Urinary bladder (tissue), 4 donors: Measurements from ENCODE around the gene CAMK2B. TPM values are rescaled to one million over a fixed set of nuclear protein-coding genes. Genes with fewer than 3 reads are reported as not detected.

Experiments
- DNase-seq: peaks from one replicate; pipeline ENCODE4 v3.0.0-alpha.2; 2015; ENCODE audit errors: extremely low spot score
- H3K27ac ChIP-seq: one replicate; pipeline ENCODE4 v1.5.1; 2013; ENCODE audit warnings: low read depth, mild to moderate bottlenecking, moderate library complexity
- H3K36me3 ChIP-seq: one replicate; pipeline ENCODE4 v1.6.1; 2013; ENCODE audit warnings: mild to moderate bottlenecking, moderate library complexity; ENCODE audit not compliant: insufficient read depth
- H3K4me1 ChIP-seq: one replicate; pipeline ENCODE4 v1.6.1; 2013; ENCODE audit warnings: mild to moderate bottlenecking, moderate library complexity; ENCODE audit not compliant: insufficient read depth
- H3K4me3 ChIP-seq: one replicate; pipeline ENCODE4 v1.5.1; 2013; ENCODE audit warnings: low read depth, low read length
- WGBS: extraction: QIAGEN DNeasy Blood & Tissue Kit; methylation state at CpG from one replicate; pipeline ENCODE4 v1.1.7; 2013; 5-methylcytosine and 5-hydroxymethylcytosine counted together
- polyA plus RNA-seq: library from polyadenylated mRNA; stranded (reverse); fragments of 200-250 nt; gene quantifications from one replicate; pipeline ENCODE4 v1.2.3, GENCODE V29; 2013
- total RNA-seq: library from RNA; depleted of rRNA; stranded (reverse); fragments of >200 nt; gene quantifications from one replicate; pipeline ENCODE4 v1.2.3, GENCODE V29; 2014
- donor health status: healthy with polysubstance abuse.
- donor health status: healthy.

The CAMK2B gene
- total and polyA plus RNA-seq, 2 donors = 0.32 to 1.5 TPM

GRCh38 chr7:44283381-44284211 lies 41.8 kb downstream of the CAMK2B start:
- no peaks in the 10 kb centered on the region for H3K36me3 ChIP-seq
- no peak overlapping the region for H3K4me3 ChIP-seq
- H3K4me1 ChIP-seq = no peaks in the 10 kb centered on the region
- H3K27ac ChIP-seq = no peak overlapping the region
- DNase-seq = no peak
- WGBS = 89% methylated on average over 15 of the region's 15 CpGs

- Histone ChIP-seq H3K4me1 (no peaks in the 10 kb centered on the region), H3K36me3 (no peaks in the 10 kb centered on the region), H3K27ac (no peak overlapping the region), H3K4me3 (no peak overlapping the region)
- no peak for DNase-seq
- 93% methylated on average over 10 of the region's 10 CpGs for WGBS
These were observed 42.7 kb downstream of the CAMK2B start for GRCh38 chr7:44282601-44283171.

- no peak for DNase-seq
- Histone ChIP-seq H3K27ac (no peak overlapping the region), H3K36me3 (no peaks in the 10 kb centered on the region), H3K4me3 (no peak overlapping the region), H3K4me1 (no peaks in the 10 kb centered on the region)
- 81% methylated on average over 15 of the region's 15 CpGs for WGBS
These were observed 43.4 kb downstream of the CAMK2B start for GRCh38 chr7:44281811-44282600.

- WGBS = 87% methylated on average over 20 of the region's 20 CpGs
- no peak overlapping the region for H3K4me3 ChIP-seq
- no peaks in the 10 kb centered on the region for H3K4me1 ChIP-seq
- no peaks in the 10 kb centered on the region for H3K36me3 ChIP-seq
- H3K27ac ChIP-seq = no peak overlapping the region
- no peak for DNase-seq
These were observed 44.2 kb downstream of the CAMK2B start for GRCh38 chr7:44280993-44281721.

GRCh38 chr7:44280636-44280992 lies 44.8 kb downstream of the CAMK2B start:
- Histone ChIP-seq H3K27ac (no peak overlapping the region), H3K4me3 (no peak overlapping the region), H3K4me1 (no peaks in the 10 kb centered on the region), H3K36me3 (no peaks in the 10 kb centered on the region)
- DNase-seq = no peak
- 72% methylated on average over 8 of the region's 8 CpGs for WGBS

GRCh38 chr7:44279731-44280505 lies 45.5 kb downstream of the CAMK2B start:
- DNase-seq = no peak
- Histone ChIP-seq H3K36me3 (no peaks in the 10 kb centered on the region), H3K4me3 (no peak overlapping the region), H3K4me1 (no peaks in the 10 kb centered on the region), H3K27ac (no peak overlapping the region)
- 87% methylated on average over 15 of the region's 15 CpGs for WGBS

- DNase-seq = no peak
- H3K4me1 ChIP-seq = no peaks in the 10 kb centered on the region
- 85% methylated on average over 6 of the region's 6 CpGs for WGBS
- no peak overlapping the region for H3K4me3 ChIP-seq
- no peak overlapping the region for H3K27ac ChIP-seq
- H3K36me3 ChIP-seq = no peaks in the 10 kb centered on the region
These were observed 46.1 kb downstream of the CAMK2B start for GRCh38 chr7:44279286-44279685.

- no peaks in the 10 kb centered on the region for H3K36me3 ChIP-seq
- WGBS = 83% methylated on average over 9 of the region's 9 CpGs
- no peak for DNase-seq
- H3K4me1 ChIP-seq = no peaks in the 10 kb centered on the region
- H3K27ac ChIP-seq = no peak overlapping the region
- no peak overlapping the region for H3K4me3 ChIP-seq
These were observed 46.8 kb downstream of the CAMK2B start for GRCh38 chr7:44278451-44279161.

- H3K4me1 ChIP-seq = no peaks in the 10 kb centered on the region
- WGBS = 75% methylated on average over 8 of the region's 8 CpGs
- no peaks in the 10 kb centered on the region for H3K36me3 ChIP-seq
- DNase-seq = no peak
- H3K27ac ChIP-seq = no peak overlapping the region
- H3K4me3 ChIP-seq = no peak overlapping the region
These were observed 47.5 kb downstream of the CAMK2B start for GRCh38 chr7:44277851-44278250.

GRCh38 chr7:44277391-44277790 lies 48.0 kb downstream of the CAMK2B start:
- H3K4me3 ChIP-seq = no peak overlapping the region
- H3K36me3 ChIP-seq = no peaks in the 10 kb centered on the region
- no peak overlapping the region for H3K27ac ChIP-seq
- no peak for DNase-seq
- 91% methylated on average over 11 of the region's 11 CpGs for WGBS
- H3K4me1 ChIP-seq = no peaks in the 10 kb centered on the region

- no peak for DNase-seq
- Histone ChIP-seq H3K4me1 (no peaks in the 10 kb centered on the region), H3K27ac (no peak overlapping the region), H3K36me3 (no peaks in the 10 kb centered on the region), H3K4me3 (no peak overlapping the region)
- 91% methylated on average over 20 of the region's 20 CpGs for WGBS
These were observed 48.7 kb downstream of the CAMK2B start for GRCh38 chr7:44276571-44277221.

- Histone ChIP-seq H3K4me1 (no peaks in the 10 kb centered on the region), H3K36me3 (no peaks in the 10 kb centered on the region), H3K27ac (no peak overlapping the region), H3K4me3 (no peak overlapping the region)
- no peak for DNase-seq
- WGBS = 19% methylated on average over 17 of the region's 17 CpGs
These were observed 49.3 kb downstream of the CAMK2B start for GRCh38 chr7:44275957-44276570.
